ENCODE results near the gene TMEM163.

TMEM163 gene

GRCh38 chr2:134722728-134723127 is 3.9 kb upstream of the TMEM163 start:
- no peak for DNase-seq

DNA sequence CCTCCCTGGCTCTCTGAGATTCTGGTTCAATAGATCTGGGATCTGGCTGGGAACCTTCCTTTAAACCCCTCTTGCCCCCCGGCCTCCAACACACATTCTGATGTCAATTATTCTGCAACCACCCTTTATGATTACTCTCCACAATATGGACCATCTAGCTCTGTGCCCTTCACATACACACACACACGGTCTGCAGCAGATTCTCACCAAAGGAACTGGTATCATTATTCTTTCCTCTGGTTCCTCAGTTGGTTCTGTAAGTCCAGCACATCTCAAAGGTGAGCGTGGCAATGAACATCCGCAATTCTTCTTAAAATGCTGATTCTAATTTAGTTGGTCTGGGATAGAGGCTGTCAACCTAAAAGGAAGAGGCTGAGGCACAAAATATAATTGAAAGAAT is 2.8 kb upstream of the TMEM163 start:
- no peak for DNase-seq

DNA sequence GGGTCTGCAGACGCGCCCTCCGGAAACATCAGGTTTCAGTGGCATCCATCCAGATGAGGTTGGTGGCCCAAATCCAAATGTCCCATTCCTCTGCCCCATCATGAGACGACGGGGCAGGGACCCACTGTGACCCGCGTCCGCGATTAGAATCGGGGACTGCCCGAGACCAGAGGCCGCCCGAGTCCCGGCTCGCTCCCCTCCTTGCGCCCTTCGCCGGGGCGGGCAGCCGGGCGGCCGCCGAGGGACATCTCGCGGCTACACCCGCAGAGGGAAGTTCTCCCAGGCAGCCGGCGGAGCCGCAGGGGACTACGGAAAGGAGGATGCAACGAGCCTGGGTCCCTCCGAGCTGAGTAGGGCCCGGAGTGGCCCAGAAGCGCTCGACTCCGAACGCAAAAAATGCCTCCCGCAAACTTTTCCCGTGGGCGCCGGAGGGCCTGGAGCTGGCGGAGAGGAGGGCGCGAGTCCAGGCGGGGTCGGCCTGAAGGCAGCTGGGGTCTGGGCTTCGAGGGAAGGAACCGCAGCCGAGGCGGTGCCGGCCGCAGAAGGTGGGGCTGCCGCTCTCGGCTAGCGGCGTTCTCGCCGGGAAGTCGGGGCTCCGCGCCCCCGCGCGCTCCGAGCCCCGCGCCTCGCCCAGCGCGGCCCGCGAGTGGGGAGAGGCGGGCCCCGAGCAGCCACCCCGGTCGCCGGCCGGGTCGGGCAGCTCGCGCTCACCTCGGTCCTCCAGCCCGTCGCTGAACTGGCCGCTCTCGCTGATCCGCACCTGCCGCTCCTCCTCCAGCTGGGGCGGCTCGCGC is 580 bp downstream of the TMEM163 start:
- no peak for DNase-seq

DNA sequence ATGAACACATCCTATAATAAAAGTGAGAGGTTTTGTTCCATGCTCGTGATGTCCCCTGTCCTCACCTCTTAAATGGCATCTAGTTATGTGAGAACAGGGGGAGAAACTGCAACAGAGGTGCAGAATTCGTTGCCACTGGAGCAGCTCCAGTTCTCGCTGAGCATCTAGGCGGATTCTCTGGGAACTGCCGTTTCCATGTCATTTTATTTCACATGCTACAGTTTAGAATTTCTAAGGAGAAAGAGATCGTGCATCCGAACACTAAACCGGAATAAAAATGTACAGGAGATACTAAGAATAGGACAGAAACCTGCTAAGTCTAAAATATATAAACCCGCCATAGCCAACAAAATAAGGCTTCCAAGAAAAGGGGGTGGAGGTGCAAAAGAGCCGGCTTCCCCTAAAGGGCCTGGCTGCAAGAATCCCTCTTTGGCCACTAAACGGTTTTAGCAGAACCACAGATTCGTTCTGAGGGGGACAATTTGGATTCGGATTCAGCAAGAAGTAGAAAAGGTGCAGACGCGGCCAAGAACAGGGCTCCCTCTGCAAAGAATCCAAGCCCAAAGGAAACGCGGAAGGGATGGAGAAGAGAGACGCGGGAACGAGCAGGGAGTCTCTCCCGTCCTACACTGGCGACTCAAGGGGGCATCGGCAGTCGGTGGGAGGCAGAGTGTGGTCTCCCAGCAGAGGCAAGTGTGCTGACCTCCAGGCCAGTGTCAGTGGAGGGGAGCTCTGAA is 1.3 kb downstream of the TMEM163 start:
- no peak for DNase-seq

GRCh38 chr2:134716721-134717243 is 2.0 kb downstream of the TMEM163 start:
- DNase-seq = no peak

DNA sequence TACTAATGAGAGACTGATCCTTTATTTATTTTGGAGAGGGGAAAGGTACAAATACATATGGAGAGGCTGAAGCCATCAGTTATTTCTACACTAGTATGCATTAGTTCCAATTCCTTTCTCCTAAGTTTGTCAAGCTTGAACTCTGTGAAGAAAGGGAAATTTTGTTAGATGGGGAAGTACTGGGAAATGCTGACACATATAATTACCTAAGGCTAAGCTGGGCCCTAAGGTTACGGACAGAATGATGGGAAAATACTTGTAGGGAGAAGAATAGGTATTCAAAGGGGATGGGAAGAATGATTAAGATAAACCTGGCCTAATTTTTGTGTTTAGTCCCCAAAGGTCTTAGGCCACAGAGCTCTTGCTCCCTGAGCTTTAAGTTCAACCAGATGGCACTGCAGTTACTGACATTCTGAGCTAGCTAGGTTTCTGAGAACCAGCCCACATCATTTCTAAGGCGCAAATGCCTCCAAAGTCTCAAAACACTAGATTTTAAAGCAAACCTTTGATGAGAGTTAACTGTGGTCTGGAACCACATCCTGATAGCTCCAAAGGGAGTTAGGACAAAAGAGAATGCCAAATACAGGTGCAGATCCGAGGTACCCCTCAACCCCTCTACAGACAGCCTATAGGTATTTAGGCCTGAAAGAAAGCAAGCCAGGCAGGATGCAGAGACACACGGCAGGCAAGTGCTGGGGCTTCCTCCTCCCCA is 2.7 kb downstream of the TMEM163 start:
- no peak for DNase-seq

- no peak for DNase-seq
Measured at GRCh38 chr2:134714228-134714627, 4.6 kb downstream of the TMEM163 start.

DNA sequence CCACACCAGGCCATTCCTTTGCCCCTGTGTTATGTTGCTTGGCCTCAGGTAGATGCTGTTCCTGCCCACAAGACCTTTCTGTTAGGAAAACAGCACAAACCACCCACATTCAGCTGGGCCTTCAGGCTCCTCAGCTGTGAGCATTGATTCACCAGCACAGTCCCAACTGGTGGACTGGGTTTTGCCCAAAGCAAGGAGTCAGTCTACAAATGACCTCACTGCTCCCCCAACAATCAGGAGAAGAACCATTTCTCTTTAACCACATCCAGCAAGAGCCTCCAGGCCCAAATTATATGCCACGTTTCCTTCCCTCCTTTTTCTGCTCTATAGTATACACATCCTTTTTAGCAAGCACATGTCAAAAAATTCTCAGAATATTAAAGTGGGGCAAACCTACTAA is 5.2 kb downstream of the TMEM163 start:
- DNase-seq = no peak

- DNase-seq = no peak
Measured at GRCh38 chr2:134713176-134713575, 5.6 kb downstream of the TMEM163 start.

DNA sequence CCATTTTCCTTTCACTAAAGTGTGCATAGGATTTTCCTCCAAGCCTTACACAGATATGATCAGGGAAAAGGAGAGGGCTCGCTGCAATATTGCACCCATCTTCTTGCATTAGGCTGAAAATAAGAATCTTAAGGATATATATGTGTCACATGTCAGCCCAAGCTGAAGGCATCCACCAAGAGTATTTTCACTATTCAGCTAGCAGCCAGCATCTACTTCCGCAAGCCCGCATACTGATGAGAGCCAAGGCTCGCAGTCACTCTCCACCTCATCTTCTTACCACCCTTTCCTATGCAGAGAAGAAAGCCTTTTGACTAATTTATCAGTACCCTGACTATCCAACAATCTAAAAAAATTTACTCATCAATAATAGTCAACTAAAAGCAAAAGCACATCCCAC is 6.1 kb downstream of the TMEM163 start:
- DNase-seq = no peak

DNA sequence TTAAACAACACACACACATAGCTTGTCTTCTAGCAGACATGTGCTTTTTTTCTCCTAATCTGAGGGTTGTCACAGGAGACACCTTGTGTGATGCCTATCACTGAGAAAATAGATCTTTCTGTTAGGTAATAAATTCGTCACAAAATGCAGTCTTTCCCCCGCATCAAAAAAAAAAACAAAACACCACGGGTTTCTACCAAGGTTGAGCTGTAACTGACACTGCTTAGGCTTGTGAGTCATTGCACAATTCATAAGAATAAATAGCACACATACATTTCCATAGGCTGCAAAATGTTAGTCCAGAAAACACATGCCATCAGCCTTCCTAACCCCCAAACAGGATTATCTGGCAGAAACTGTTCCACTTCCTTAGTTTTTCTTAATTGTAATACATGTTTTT is 6.5 kb downstream of the TMEM163 start:
- no peak for DNase-seq

GRCh38 chr2:134711692-134712091 is 7.1 kb downstream of the TMEM163 start:
- DNase-seq = no peak

DNA sequence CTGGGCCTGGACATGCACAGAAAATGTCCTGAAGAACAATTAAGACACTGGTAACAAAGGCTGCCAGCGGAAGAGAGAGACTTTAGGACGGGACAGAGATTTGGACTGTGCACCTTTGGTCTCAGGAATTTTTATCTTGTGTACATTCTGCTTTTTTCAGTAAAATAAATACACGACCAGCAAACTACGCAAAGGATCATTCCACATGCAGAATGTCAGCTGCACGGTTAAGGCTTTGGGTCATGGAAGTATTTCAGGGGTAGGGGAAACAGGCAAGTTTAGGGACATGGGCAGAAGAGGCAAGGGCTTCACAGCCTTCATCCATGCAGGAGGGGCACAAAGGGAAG is 11.5 kb downstream of the TMEM163 start:
- no peak for DNase-seq

DNA sequence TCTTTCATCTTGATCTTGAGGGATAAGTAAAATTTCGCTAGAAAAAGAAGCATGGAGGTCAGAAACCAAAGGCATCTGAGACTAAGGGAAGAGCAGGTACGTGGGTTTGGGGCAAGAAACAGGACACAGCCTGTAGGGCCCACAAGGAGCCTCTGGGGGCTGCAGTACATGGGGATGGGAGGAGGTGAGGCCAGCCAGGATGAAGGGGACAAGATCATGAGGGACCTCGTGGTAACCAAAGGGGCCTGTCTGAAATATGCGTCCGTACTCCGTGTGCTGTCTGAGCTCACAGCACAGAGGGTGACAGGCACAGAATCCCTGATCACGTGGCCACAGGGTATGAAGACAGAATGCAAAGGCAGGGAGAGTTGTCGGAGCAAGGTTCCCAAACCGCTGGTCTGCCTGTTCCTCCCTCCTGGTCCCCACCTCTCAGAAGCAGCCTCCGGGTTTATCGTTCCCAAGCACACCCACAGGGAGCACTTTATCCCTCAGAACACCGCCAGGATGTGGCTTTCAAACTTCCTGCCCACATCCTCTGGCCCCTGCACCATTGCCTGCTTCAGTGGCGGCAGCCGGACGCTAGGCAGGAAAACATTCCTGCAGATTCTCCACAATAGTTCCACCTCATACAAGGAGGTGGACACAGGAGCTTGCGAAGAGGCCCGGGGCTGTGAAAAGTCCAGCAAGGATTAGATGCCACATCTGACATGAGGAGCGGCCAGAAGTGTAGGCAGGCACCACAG is 12.0 kb downstream of the TMEM163 start:
- no peak for DNase-seq

- no peak for DNase-seq
Measured at GRCh38 chr2:134705861-134706586, 12.8 kb downstream of the TMEM163 start.

DNA sequence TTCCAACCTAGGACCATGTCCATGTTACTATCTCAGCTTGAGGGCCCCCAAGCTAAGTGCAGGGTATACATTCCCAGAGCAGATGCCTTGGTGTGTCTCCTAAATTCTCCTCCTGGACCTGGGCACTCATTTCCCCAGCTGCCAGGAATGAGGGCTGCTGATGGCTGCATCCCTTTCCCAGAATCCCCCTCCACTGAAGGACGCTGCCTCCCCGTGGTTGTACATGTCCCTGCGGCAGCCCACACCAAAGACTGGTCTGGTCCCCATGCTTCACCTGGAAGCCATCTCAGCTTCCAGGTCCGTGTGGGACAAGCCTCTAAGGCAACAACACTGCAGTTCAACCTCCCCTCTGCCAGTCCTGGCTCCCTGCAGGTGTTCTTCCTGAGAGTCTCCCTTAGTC is 14.6 kb downstream of the TMEM163 start:
- DNase-seq = no peak

GRCh38 chr2:134703426-134703825 is 15.4 kb downstream of the TMEM163 start:
- DNase-seq = no peak

DNA sequence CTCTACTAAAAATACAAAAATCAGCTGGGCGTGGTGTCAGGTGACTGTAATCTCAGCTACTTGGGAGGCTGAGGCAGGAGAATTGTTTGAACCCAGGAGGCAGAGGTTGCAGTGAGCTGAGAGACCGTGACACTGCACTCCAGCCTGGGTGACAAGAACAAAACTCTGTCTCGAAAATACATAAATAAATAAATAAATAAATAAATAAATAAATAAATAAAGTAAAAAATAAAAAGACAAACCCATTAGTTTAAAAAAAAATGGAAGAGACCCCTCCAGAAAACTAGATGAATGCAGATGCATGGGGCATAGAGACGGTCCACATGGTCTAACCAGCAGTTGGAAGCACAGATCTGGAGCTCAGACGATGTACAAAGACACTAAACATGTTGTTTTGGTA is 18.1 kb downstream of the TMEM163 start:
- DNase-seq = no peak

DNA sequence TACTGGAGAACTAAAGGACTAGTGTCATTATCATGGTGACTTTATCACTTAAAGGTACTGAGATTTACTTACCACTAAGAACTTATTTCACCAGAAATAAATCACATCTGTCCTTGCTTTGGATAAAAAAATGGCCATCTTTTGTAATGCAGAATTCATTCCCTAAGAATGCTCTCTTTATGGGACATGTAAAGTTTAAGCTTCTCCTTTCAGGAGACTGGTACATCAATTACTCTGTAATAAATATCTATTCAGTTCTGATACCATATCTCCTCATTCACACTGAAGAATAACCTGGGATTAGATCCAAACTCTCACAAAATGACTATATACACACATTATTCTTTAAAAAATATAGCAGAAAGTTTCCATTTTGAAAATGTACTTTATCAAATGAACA is 24.4 kb downstream of the TMEM163 start:
- DNase-seq = no peak

DNA sequence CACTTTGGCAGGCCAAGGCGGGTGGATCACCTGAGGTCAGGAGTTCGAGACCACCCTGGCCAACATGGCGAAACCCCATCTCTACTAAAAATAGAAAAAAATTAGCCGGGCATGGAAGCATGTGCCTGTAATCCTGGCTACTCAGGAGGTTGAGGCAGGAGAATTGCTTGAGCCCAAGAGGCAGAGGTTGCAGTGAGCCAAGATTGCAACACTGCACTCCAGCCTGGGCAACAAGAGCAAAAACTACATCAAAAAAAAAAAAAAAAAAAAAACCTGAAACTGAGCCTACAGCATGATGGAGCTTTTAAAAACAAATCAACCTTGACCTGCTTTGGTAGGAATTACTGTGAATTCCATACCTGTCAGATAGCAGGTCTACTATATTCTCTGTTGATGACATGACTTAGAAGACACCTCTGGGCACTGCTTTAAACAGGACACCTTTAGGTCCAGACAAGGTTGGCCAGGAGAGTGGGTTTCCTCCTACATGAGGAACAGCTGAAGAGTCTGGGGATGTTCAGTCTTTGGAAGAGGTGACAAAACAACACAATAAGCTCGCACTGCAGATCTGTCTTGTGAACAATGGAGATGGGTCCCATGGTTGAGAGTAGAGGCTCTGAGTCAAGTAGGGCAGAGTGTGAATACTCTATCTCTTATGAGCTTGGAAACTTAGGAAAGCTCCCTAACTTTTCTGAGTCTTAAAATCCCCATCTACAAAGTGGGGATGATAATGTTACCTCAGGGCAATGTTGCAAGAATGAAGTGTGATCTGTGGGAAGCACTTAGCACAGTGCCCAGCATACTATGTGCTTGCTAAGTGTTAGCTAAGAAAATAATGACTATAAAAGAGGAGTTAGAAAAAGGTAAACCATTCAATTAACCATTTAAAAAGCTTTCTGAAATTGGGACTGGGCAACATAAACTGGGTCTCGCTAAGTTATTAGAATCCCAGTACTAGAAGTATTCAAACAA is 25.2 kb downstream of the TMEM163 start:
- no peak for DNase-seq

- no peak for DNase-seq
Measured at GRCh38 chr2:134692499-134692898, 26.3 kb downstream of the TMEM163 start.

Measured in fibroblast of upper back skin (primary cell).